BLaER1 treated with 17β-estradiol and CSF1 and Interleukin-3, amounts not matched to agents 10 nM and 100 nM (cell line): ENCODE results near the gene SNX10.
"Not testable (repeated sequence)": the region's sequence is repeated elsewhere in the genome, so short reads cannot be mapped to it uniquely, and the experiment has no call there.

Experiments
- H3K27ac ChIP-seq, 11 experiments: shearing (Covaris generic); formaldehyde crosslinking; 2 replicates each; pipeline ENCODE4 v1.8.1; 2022
- H3K27me3 ChIP-seq, 11 experiments: shearing (Covaris generic); formaldehyde crosslinking; 2 replicates each; pipeline ENCODE4 v1.8.1; 2022
- H3K36me3 ChIP-seq, 11 experiments: shearing (Covaris generic); formaldehyde crosslinking; 2 replicates each; pipeline ENCODE4 v1.8.1; 2022
- H3K4me1 ChIP-seq, 10 experiments: shearing (Covaris generic); formaldehyde crosslinking; 2 replicates each; pipeline ENCODE4 v1.8.1; 2022
- H3K4me2 ChIP-seq, 11 experiments: shearing (Covaris generic); formaldehyde crosslinking; 2 replicates each; pipeline ENCODE4 v1.8.1; 2022
- H3K4me3 ChIP-seq, 10 experiments: shearing (Covaris generic); formaldehyde crosslinking; 2 replicates each; pipeline ENCODE4 v1.8.1; 2022
- H3K9ac ChIP-seq, 11 experiments: shearing (Covaris generic); formaldehyde crosslinking; 2 replicates each; pipeline ENCODE4 v1.8.1; 2022
- H3K9me3 ChIP-seq, 11 experiments: shearing (Covaris generic); formaldehyde crosslinking; replicated peaks in 1 of 11; 2 replicates each; pipeline ENCODE4 v1.8.1; 2022
- H4K20me1 ChIP-seq, 11 experiments: shearing (Covaris generic); formaldehyde crosslinking; 2 replicates each; pipeline ENCODE4 v1.8.1; 2022
- Cebpa-rat ChIP-seq, 11 experiments: shearing (Covaris generic); IDR thresholded peaks; 2 replicates each; pipeline ENCODE4 v1.8.1; 2022

SNX10 gene

DNA sequence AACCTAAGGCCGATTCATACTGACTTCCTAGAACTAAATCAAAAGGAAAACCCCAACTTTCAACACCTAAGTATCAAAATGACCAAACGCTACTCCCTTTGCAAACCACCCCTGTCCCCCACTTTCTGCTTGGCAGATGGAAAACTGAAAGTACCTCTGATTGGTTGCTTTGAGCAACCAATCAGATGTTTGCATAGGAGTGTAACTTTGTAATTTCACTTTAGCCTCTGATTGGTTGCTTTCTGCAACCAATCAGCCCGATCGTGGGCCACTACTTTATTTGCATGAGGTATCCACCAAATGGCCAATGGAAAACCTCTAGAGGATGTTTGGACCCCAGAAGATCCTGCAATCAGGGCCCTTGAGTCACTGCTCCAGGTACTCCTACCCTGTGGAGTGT lies 12.3 kb upstream of the SNX10 start:
- Histone ChIP-seq H3K4me3 (no peak overlapping the region), H3K36me3 (no peaks in the 10 kb centered on the region), H3K9me3 (0 out of 22 replicates have a peak, but pooled peaks cover 0 to 6% (median 0%) of the 10 kb centered on the region in 11 experiments), H3K4me1 (no peaks in the 10 kb centered on the region), H3K4me2 (no peak overlapping the region), H3K27me3 (no peaks in the 10 kb centered on the region), H4K20me1 (no peaks in the 10 kb centered on the region), H3K9ac (no peak overlapping the region), H3K27ac (no peak overlapping the region)
- TF ChIP-seq Cebpa-rat (IDR thresholded peaks at IDR 0.05), result no peak

GRCh38 chr7:26280097-26280496 lies 11.6 kb upstream of the SNX10 start:
- no peaks in the 10 kb centered on the region for H4K20me1 ChIP-seq
- H3K27me3 ChIP-seq, result no peaks in the 10 kb centered on the region
- no peak overlapping the region for H3K4me3 ChIP-seq
- 0 out of 22 replicates have a peak, but pooled peaks cover 0 to 6% (median 0%) of the 10 kb centered on the region in 11 experiments for H3K9me3 ChIP-seq
- no peak overlapping the region for H3K9ac ChIP-seq
- no peak for TF ChIP-seq Cebpa-rat (IDR thresholded peaks at IDR 0.05)
- no peaks in the 10 kb centered on the region for H3K4me1 ChIP-seq
- no peak overlapping the region for H3K4me2 ChIP-seq
- no peak overlapping the region for H3K27ac ChIP-seq
- H3K36me3 ChIP-seq, result no peaks in the 10 kb centered on the region

- Histone ChIP-seq H3K27me3 (no peaks in the 10 kb centered on the region), H3K9me3 (0 out of 22 replicates have a peak, but pooled peaks cover 0 to 6% (median 0%) of the 10 kb centered on the region in 11 experiments), H4K20me1 (no peaks in the 10 kb centered on the region), H3K4me2 (no peak overlapping the region), H3K27ac (no peak overlapping the region), H3K36me3 (no peaks in the 10 kb centered on the region), H3K4me1 (no peaks in the 10 kb centered on the region), H3K9ac (no peak overlapping the region), H3K4me3 (no peak overlapping the region)
- no peak for TF ChIP-seq Cebpa-rat (IDR thresholded peaks at IDR 0.05)
Observed at GRCh38 chr7:26280723-26281122, 10.9 kb upstream of the SNX10 start.

DNA sequence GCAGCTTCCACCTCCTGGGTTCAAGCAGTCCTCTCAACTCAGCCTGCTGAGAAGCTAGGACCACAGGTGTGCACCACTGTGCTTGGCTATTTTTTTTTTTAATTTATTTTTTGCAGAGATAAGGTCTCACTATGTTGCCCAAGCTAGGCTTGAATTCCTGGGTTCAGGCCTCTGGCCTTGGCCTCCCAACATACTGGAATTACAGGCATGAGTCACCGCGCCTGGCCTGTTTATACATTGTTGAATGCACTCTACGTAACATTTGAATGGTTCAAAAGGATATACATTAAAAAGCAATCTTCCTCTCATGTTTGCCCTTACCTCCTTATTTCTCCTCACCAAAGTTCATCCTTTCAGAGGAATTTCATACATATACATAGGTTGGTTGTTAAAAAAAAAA lies 7.2 kb upstream of the SNX10 start:
- Histone ChIP-seq H3K4me3 (no peak overlapping the region), H3K9me3 (0 out of 22 replicates have a peak, but pooled peaks cover 0 to 6% (median 0%) of the 10 kb centered on the region in 11 experiments), H3K27ac (no peak overlapping the region), H4K20me1 (no peaks in the 10 kb centered on the region), H3K4me2 (no peak overlapping the region), H3K27me3 (no peaks in the 10 kb centered on the region), H3K4me1 (peaks cover 0 to 16% (median 11%) of the 10 kb centered on the region in 10 experiments; a peak in 9 of 20 replicates), H3K36me3 (no peaks in the 10 kb centered on the region), H3K9ac (no peak overlapping the region)
- no peak for TF ChIP-seq Cebpa-rat (IDR thresholded peaks at IDR 0.05)

DNA sequence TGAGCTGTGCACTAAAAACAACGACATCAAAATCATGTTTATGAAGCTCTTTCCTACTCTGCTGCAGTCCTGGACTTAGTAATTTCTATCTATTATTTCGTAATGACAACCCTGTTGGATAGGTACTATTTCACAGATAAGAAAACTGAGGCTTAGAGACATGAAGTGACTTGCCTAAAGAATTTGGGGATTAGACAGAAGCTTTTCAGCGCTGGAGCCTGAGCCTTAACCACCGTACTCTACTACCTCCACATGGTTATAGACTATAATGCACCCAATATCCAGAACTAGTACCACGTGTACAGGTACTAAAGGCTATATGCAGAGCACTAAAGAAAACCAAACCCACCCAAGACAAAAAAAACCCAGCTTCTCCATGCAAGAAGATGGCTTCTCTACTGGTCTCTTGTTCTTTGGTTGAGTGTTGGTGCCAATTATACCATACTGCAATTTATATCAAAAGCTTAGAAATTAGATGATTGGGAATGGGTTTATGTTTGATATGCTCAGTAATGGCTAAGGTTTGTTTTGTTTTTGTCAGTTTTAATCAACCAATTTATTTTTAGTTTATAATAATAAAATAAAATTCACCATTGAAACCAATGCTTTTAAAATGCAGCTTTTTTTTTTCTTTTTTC lies 6.5 kb upstream of the SNX10 start:
- Histone ChIP-seq H4K20me1 (no peaks in the 10 kb centered on the region), H3K9ac (no peak overlapping the region), H3K27me3 (no peaks in the 10 kb centered on the region), H3K4me2 (no peak overlapping the region), H3K4me3 (no peak overlapping the region), H3K9me3 (0 out of 22 replicates have a peak, but pooled peaks cover 0 to 6% (median 0%) of the 10 kb centered on the region in 11 experiments), H3K4me1 (peaks cover 0 to 16% (median 11%) of the 10 kb centered on the region in 10 experiments; a peak in 9 of 20 replicates), H3K36me3 (no peaks in the 10 kb centered on the region), H3K27ac (no peak overlapping the region)
- no peak for TF ChIP-seq Cebpa-rat (IDR thresholded peaks at IDR 0.05)

GRCh38 chr7:26286157-26286556 lies 5.5 kb upstream of the SNX10 start:
- Histone ChIP-seq H3K27me3 (no peaks in the 10 kb centered on the region; a peak in 1 of 22 replicates), H3K27ac (no peak overlapping the region), H4K20me1 (no peaks in the 10 kb centered on the region), H3K9me3 (0 out of 22 replicates have a peak, but pooled peaks cover 0 to 6% (median 0%) of the 10 kb centered on the region in 11 experiments), H3K9ac (no peak overlapping the region), H3K4me2 (no peak overlapping the region), H3K4me3 (no peak overlapping the region), H3K4me1 (peaks cover 0 to 17% (median 11%) of the 10 kb centered on the region in 10 experiments; a peak in 11 of 20 replicates), H3K36me3 (no peaks in the 10 kb centered on the region)
- TF ChIP-seq Cebpa-rat (IDR thresholded peaks at IDR 0.05), result no peak

DNA sequence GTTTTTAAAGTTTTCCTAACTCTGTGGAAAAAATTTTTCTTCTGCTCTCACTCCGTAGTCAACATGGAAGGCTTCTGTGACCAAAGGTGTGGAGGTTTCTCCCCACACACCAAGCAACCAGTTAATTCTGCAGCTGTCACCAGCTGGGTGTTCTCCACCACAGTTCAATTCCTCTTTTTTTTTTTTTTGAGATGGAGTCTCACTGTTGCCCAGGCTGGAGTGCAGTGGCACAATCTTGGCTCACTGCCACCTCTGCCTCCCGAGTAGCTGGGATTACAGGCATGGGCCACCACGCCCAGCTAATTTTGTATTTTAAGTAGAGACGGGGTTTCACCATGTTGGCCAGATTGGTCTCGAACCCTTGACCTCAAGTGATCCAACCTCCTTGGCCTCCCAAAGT lies 3.5 kb upstream of the SNX10 start:
- Histone ChIP-seq H3K27me3 (peaks cover 0 to 15% (median 10%) of the 10 kb centered on the region in 11 experiments; a peak in 7 of 22 replicates), H3K4me2 (peak overlapping the region in 3 of 11 experiments; percentile 5 to 39 (median 22); a peak in 6 of 22 replicates), H3K4me1 (peaks cover 16 to 37% (median 23%) of the 10 kb centered on the region in 10 experiments)
- H3K27ac ChIP-seq, H3K9me3 ChIP-seq, H3K4me3 ChIP-seq, H3K9ac ChIP-seq, H3K36me3 ChIP-seq, H4K20me1 ChIP-seq: not testable (repeated sequence)

DNA sequence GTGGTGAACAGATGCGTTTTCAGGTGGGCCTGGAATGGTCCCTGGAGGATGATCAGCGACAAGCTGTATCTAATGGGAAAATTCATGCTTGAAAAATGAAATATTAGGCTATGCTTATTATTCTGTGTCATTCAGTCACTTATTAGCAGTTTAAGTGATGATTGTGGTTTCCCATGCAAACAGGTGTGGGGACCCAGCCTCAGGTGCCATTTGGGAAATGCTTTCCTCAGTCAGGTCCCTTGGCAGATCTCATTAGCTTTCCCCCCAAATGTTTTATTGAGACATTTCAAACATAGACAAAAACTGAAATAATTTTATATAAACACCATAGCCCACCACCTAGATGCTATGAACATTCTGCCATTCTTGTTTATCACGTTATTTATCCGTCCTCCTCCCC lies 411 bp upstream of the SNX10 start:
- H3K9ac ChIP-seq, result peak overlapping the region in 10 of 11 experiments; percentile 68 to 85 (median 82); a peak in 13 of 22 replicates
- TF ChIP-seq Cebpa-rat (IDR thresholded peaks at IDR 0.05), result no peak
- no peaks in the 10 kb centered on the region for H3K36me3 ChIP-seq
- H4K20me1 ChIP-seq, result no peaks in the 10 kb centered on the region
- H3K4me1 ChIP-seq, result peaks cover 35 to 60% (median 45%) of the 10 kb centered on the region in 10 experiments
- peaks cover 0 to 15% (median 10%) of the 10 kb centered on the region in 11 experiments; a peak in 7 of 22 replicates for H3K27me3 ChIP-seq
- peak overlapping the region in 4 of 11 experiments; percentile 70 to 81 (median 72); a peak in 4 of 22 replicates for H3K27ac ChIP-seq
- H3K4me2 ChIP-seq, result peak overlapping the region; percentile 87 to 99 (median 98)
- no peaks in the 10 kb centered on the region for H3K9me3 ChIP-seq
- H3K4me3 ChIP-seq, result peak overlapping the region; percentile 70 to 82 (median 78)

GRCh38 chr7:26292768-26293560 lies 1.3 kb downstream of the SNX10 start:
- Histone ChIP-seq H3K4me2 (peak overlapping the region; percentile 87 to 99 (median 98)), H3K4me1 (peaks cover 37 to 49% (median 39%) of the 10 kb centered on the region in 10 experiments), H3K27ac (peak overlapping the region in 6 of 11 experiments; percentile 39 to 81 (median 69); a peak in 9 of 22 replicates), H3K4me3 (peak overlapping the region in 9 of 10 experiments; percentile 70 to 82 (median 78); a peak in 17 of 20 replicates), H4K20me1 (no peaks in the 10 kb centered on the region), H3K27me3 (peaks cover 0 to 15% (median 10%) of the 10 kb centered on the region in 11 experiments; a peak in 7 of 22 replicates), H3K36me3 (no peaks in the 10 kb centered on the region), H3K9me3 (no peaks in the 10 kb centered on the region), H3K9ac (peak overlapping the region in 7 of 11 experiments; percentile 76 to 84 (median 82); a peak in 11 of 22 replicates)
- TF ChIP-seq Cebpa-rat (IDR thresholded peaks at IDR 0.05), result no peak
